Camera-type eye (tissue), 1 donor: Measurements from ENCODE around the gene KCNMB3. TPM values are rescaled to one million over a fixed set of nuclear protein-coding genes. Genes with fewer than 3 reads are reported as not detected.

Source experiments
- total RNA-seq: library from RNA; depleted of rRNA; stranded (reverse); fragments of >200 nt; gene quantifications from one replicate; pipeline ENCODE4 v1.2.3, GENCODE V29; 2014

KCNMB3 gene, protein sequence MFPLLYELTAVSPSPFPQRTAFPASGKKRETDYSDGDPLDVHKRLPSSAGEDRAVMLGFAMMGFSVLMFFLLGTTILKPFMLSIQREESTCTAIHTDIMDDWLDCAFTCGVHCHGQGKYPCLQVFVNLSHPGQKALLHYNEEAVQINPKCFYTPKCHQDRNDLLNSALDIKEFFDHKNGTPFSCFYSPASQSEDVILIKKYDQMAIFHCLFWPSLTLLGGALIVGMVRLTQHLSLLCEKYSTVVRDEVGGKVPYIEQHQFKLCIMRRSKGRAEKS
- total RNA-seq, result 4.9 TPM

DNA sequence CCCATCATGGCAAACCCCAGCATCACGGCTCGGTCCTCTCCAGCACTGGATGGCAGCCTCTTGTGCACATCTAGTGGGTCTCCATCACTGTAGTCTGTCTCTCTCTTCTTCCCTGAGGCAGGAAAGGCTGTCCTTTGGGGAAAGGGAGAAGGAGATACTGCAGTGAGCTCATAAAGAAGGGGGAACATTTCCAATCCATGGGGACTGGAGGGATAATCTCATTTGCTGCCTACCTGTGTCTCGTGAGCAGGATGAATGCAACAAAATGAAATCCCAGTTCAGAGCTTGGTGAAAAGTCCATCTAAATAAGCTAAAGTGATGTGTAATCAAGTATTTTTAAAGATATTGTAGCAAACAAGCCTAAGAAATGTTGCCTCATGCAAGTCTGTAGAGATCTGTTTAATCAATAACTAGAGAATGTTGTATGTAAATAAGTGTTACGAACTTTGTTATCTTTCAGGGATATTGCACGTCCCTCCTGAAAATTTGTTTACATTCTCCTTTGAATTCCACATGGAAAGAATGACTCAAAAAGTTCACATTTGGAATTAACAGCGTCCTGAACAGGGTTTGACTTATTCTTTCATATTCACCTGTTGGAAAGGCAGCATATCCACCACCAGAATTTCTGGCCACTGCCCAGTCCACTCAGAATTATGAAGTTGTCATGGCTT, at the start of gene KCNMB3:
Gene KCNMB3 (minus strand): TSS at position 312 of the 674 bp plus-strand sequence. CDS start 124 bp downstream, at position 188.

Other genes with a start within 250 kb of the KCNMB3 start
- gene ZMAT3, start 179.3 kb downstream of the KCNMB3 start, total RNA-seq, result 11.7 TPM
- 59.6 TPM for gene PIK3CA, start 102.8 kb downstream of the KCNMB3 start, total RNA-seq
- 86.6 TPM for gene ZNF639, start 71.9 kb upstream of the KCNMB3 start, total RNA-seq
- gene MFN1, start 96.6 kb upstream of the KCNMB3 start, total RNA-seq, result 70.6 TPM
- 46.9 TPM for gene GNB4, start 200.4 kb upstream of the KCNMB3 start, total RNA-seq